Ectodermal cell (in vitro differentiated cells): Measurements from ENCODE around the gene TMEM128.
"Not testable (repeated sequence)": the region's sequence is repeated elsewhere in the genome, so short reads cannot be mapped to it uniquely, and the experiment has no call there.

Experiments used
- H3K27ac ChIP-seq: 2 replicates; pipeline ENCODE4 v1.7.0; 2013; ENCODE audit warnings: mild to moderate bottlenecking, low read depth, low read length; ENCODE audit not compliant: insufficient read depth, poor library complexity, severe bottlenecking
- H3K27me3 ChIP-seq: 2 replicates; pipeline ENCODE4 v1.7.0; 2013; ENCODE audit warnings: mild to moderate bottlenecking, low read length; ENCODE audit not compliant: insufficient read depth, control insufficient read depth, poor library complexity, severe bottlenecking
- H3K36me3 ChIP-seq: one replicate; pipeline ENCODE4 v1.7.0; 2013; ENCODE audit warnings: low read length; ENCODE audit not compliant: control insufficient read depth, insufficient read depth
- H3K4me1 ChIP-seq: one replicate; pipeline ENCODE4 v1.7.0; 2013; ENCODE audit warnings: low read length; ENCODE audit not compliant: control insufficient read depth, insufficient read depth
- H3K4me3 ChIP-seq: 2 replicates; pipeline ENCODE4 v1.7.0; 2013; ENCODE audit warnings: low read depth, low read length, control low read depth; ENCODE audit not compliant: insufficient read depth
- H3K9me3 ChIP-seq: 2 replicates; pipeline ENCODE4 v1.7.0; 2013; ENCODE audit warnings: mild to moderate bottlenecking, low read length, moderate library complexity; ENCODE audit not compliant: control insufficient read depth
- WGBS, 2 experiments: methylation state at CpG; one replicate each; pipeline ENCODE4 v1.1.7; 2013; ENCODE audit warnings: missing lambda C conversion rate in 2 of 2; 5-methylcytosine and 5-hydroxymethylcytosine counted together

The TMEM128 gene

GRCh38 chr4:4228356-4228668 is 19.7 kb downstream of the TMEM128 start:
- no peaks in the 10 kb centered on the region for H3K4me1 ChIP-seq
- no peak overlapping the region for H3K27ac ChIP-seq
- H3K9me3 ChIP-seq: no peaks in the 10 kb centered on the region
- H3K27me3 ChIP-seq: peaks cover 69% of the 10 kb centered on the region
- no peaks in the 10 kb centered on the region for H3K36me3 ChIP-seq
- WGBS, 2 experiments: 90% methylated on average over 1 of the region's 1 CpG
- H3K4me3 ChIP-seq: no peak overlapping the region

- WGBS, 2 experiments: 28 to 31% methylated on average over 48 to 51 of the region's 51 CpGs
These were observed 20.3 kb downstream of the TMEM128 start for GRCh38 chr4:4227510-4228355.

GRCh38 chr4:4226606-4227438 is 21.2 kb downstream of the TMEM128 start, which contains the start of gene OTOP1:
OTOP1 (minus strand) TSS chr4:4226929; CDS start chr4:4226864, 65 bp downstream.
- H3K9me3 ChIP-seq: no peaks in the 10 kb centered on the region
- H3K27ac ChIP-seq: no peak within 1 kb of the TSS
- no peaks in the 10 kb centered on the region for H3K4me1 ChIP-seq
- peaks cover 84% of the 10 kb centered on the region for H3K27me3 ChIP-seq
- H3K4me3 ChIP-seq: no peak within 1 kb of the TSS
- H3K36me3 ChIP-seq: no peaks in the 10 kb centered on the region
- 16% methylated on average over 82 of the region's 82 CpGs for WGBS, 2 experiments

More at GRCh38 chr4:4227510-4228355, 20.3 kb downstream of the TMEM128 start:
- Histone ChIP-seq H3K4me1 (no peaks in the 10 kb centered on the region), H3K9me3 (no peaks in the 10 kb centered on the region), H3K4me3 (no peak overlapping the region), H3K27me3 (peaks cover 75% of the 10 kb centered on the region), H3K27ac (no peak overlapping the region), H3K36me3 (no peaks in the 10 kb centered on the region)

GRCh38 chr4:4225915-4226605 is 22.0 kb downstream of the TMEM128 start:
- Histone ChIP-seq H3K9me3 (no peaks in the 10 kb centered on the region), H3K4me1 (no peaks in the 10 kb centered on the region), H3K4me3 (no peak overlapping the region), H3K27me3 (peaks cover 90% of the 10 kb centered on the region), H3K27ac (no peak overlapping the region), H3K36me3 (no peaks in the 10 kb centered on the region)
- whole genome bisulfite sequencing, 2 experiments: 22 to 24% methylated on average over 41 of the region's 41 CpGs

- H3K36me3 ChIP-seq: no peaks in the 10 kb centered on the region
- no peaks in the 10 kb centered on the region for H3K4me1 ChIP-seq
- H3K9me3 ChIP-seq: no peaks in the 10 kb centered on the region
- H3K4me3 ChIP-seq: no peak overlapping the region
- H3K27me3 ChIP-seq: peaks cover 9% of the 10 kb centered on the region
- H3K27ac ChIP-seq: no peak overlapping the region
- WGBS, 2 experiments: 72 to 77% methylated on average over 5 of the region's 5 CpGs
These were observed 30.9 kb downstream of the TMEM128 start for GRCh38 chr4:4217113-4217512.

GRCh38 chr4:4216648-4217047 is 31.4 kb downstream of the TMEM128 start:
- Histone ChIP-seq H3K4me1 (no peaks in the 10 kb centered on the region), H3K27me3 (peaks cover 4% of the 10 kb centered on the region), H3K9me3 (no peaks in the 10 kb centered on the region), H3K36me3 (no peaks in the 10 kb centered on the region), H3K4me3 (no peak overlapping the region), H3K27ac (no peak overlapping the region)
- WGBS, 2 experiments: 79% methylated on average over 7 of the region's 7 CpGs

- not testable (repeated sequence) for H3K4me1 ChIP-seq, H3K4me3 ChIP-seq, H3K36me3 ChIP-seq, H3K27me3 ChIP-seq, H3K9me3 ChIP-seq, H3K27ac ChIP-seq
- WGBS, 2 experiments: 85 to 87% methylated on average over 3 to 4 of the region's 4 CpGs
These were observed 34.3 kb downstream of the TMEM128 start for GRCh38 chr4:4213674-4214073.

GRCh38 chr4:4206204-4206603 is 41.8 kb downstream of the TMEM128 start:
- no peak overlapping the region for H3K4me3 ChIP-seq
- H3K27ac ChIP-seq: no peak overlapping the region
- H3K27me3 ChIP-seq: no peaks in the 10 kb centered on the region
- H3K36me3 ChIP-seq: no peaks in the 10 kb centered on the region
- H3K4me1 ChIP-seq: no peaks in the 10 kb centered on the region
- no peaks in the 10 kb centered on the region for H3K9me3 ChIP-seq

- Histone ChIP-seq H3K27ac (no peak overlapping the region), H3K4me3 (no peak overlapping the region), H3K27me3 (no peaks in the 10 kb centered on the region), H3K4me1 (no peaks in the 10 kb centered on the region), H3K9me3 (no peaks in the 10 kb centered on the region), H3K36me3 (no peaks in the 10 kb centered on the region)
- WGBS, 2 experiments: 90 to 95% methylated on average over 3 of the region's 3 CpGs
These were observed 43.6 kb downstream of the TMEM128 start for GRCh38 chr4:4204401-4204745.
